Measurements from ENCODE around the gene WBP2NL.

Gene WBP2NL

DNA sequence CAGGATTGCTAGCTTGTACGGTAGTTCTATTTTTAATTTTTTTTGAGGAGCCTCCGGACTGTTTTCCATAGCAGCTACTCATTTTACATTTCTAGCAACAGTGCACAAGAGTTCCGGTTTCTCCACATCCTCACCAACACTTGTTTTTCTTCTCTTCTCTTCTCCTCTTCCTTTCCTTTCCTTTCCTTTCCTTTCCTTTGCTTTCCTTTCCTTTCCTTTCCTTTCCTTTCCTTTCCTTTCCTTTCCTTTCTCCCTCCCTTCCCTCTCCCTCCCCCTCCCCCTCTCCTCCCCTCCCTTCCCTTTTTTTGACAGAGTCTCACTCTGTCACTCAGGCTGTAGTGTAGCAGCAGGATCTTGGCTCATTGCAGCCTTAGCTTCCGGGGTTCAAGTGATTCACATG lies 9.3 kb downstream of the WBP2NL start:
- in situ Hi-C loops (cut with HindIII; ENCODE audit: low sequenced_read_pairs): no loop called here
- DNase-seq (ENCODE audit: low read depth, low spot score): no peak
- TF ChIP-seq, protein P1, sequence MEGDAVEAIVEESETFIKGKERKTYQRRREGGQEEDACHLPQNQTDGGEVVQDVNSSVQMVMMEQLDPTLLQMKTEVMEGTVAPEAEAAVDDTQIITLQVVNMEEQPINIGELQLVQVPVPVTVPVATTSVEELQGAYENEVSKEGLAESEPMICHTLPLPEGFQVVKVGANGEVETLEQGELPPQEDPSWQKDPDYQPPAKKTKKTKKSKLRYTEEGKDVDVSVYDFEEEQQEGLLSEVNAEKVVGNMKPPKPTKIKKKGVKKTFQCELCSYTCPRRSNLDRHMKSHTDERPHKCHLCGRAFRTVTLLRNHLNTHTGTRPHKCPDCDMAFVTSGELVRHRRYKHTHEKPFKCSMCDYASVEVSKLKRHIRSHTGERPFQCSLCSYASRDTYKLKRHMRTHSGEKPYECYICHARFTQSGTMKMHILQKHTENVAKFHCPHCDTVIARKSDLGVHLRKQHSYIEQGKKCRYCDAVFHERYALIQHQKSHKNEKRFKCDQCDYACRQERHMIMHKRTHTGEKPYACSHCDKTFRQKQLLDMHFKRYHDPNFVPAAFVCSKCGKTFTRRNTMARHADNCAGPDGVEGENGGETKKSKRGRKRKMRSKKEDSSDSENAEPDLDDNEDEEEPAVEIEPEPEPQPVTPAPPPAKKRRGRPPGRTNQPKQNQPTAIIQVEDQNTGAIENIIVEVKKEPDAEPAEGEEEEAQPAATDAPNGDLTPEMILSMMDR (IDR thresholded peaks at IDR 0.05; ENCODE audit: low read depth, low read length): no peak
- no peak overlapping the region for H3K4me3 ChIP-seq (ENCODE audit: low read depth, low read length)

- in situ Hi-C loops (cut with HindIII; ENCODE audit: low sequenced_read_pairs): no loop called here
- TF ChIP-seq, protein P1 (IDR thresholded peaks at IDR 0.05; ENCODE audit: low read depth, low read length): no peak
- H3K4me3 ChIP-seq (ENCODE audit: low read depth, low read length): no peak overlapping the region
- no peak for DNase-seq (ENCODE audit: low read depth, low spot score)
Measured at GRCh38 chr22:42010778-42011177, 12.2 kb downstream of the WBP2NL start.

DNA sequence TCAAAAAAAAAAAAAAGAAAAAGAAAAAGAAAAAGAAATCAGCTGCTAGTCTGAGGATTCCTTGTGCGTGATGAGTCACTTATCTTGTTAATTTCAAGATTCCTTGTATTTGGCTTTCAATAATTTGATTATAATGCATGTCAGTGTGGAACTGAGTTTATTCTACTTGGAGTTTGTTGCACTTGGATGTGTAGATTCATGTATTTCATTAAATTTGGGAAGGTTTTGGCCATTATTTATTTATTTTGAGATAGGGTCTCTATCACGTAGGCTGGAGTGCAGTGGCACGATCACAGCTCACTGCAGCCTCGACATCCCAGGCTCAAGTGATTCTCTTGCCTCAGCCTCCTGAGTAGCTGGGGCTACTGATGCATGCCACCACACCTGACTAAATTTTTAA lies 14.8 kb downstream of the WBP2NL start:
- TF ChIP-seq, protein P1 (IDR thresholded peaks at IDR 0.05; ENCODE audit: low read depth, low read length): no peak
- in situ Hi-C loops (cut with HindIII; ENCODE audit: low sequenced_read_pairs): no loop called here
- no peak overlapping the region for H3K4me3 ChIP-seq (ENCODE audit: low read depth, low read length)
- DNase-seq (ENCODE audit: low read depth, low spot score): no peak

- in situ Hi-C loops (cut with HindIII; ENCODE audit: low sequenced_read_pairs): no loop called here
Measured at GRCh38 chr22:42016111-42016510, 17.5 kb downstream of the WBP2NL start.

GRCh38 chr22:42018224-42018623 lies 19.6 kb downstream of the WBP2NL start:
- in situ Hi-C loops (cut with HindIII; ENCODE audit: low sequenced_read_pairs): no loop called here
- no peak overlapping the region for H3K4me3 ChIP-seq (ENCODE audit: low read depth, low read length)
- TF ChIP-seq, protein P1 (IDR thresholded peaks at IDR 0.05; ENCODE audit: low read depth, low read length): no peak
- DNase-seq (ENCODE audit: low read depth, low spot score): no peak

More at GRCh38 chr22:42016111-42016510, 17.5 kb downstream of the WBP2NL start:
- H3K4me3 ChIP-seq (ENCODE audit: low read depth, low read length): no peak overlapping the region
- TF ChIP-seq, protein P1 (IDR thresholded peaks at IDR 0.05; ENCODE audit: low read depth, low read length): no peak
- DNase-seq (ENCODE audit: low read depth, low spot score): no peak

- no peak overlapping the region for H3K4me3 ChIP-seq (ENCODE audit: low read depth, low read length)
- TF ChIP-seq, protein P1 (IDR thresholded peaks at IDR 0.05; ENCODE audit: low read depth, low read length): no peak
- in situ Hi-C loops (cut with HindIII; ENCODE audit: low sequenced_read_pairs): no loop called here
- no peak for DNase-seq (ENCODE audit: low read depth, low spot score)
Measured at GRCh38 chr22:42021571-42021970, 23.0 kb downstream of the WBP2NL start.

Data from astrocyte of the spinal cord (primary cell).